HepG2 (cell line): Measurements from ENCODE around the gene GRB2. TPM values are rescaled to one million over a fixed set of nuclear protein-coding genes. Genes with fewer than 3 reads are reported as not detected.
A peak's percentile ranks its signal among the peaks of the same experiment; 100 is the strongest.

Experiments used
- BATF2 ChIP-seq: sonication (generic); formaldehyde crosslinking; IDR thresholded peaks from 2 replicates; pipeline ENCODE4 v1.8.0; 2022; ENCODE audit warnings: mild to moderate bottlenecking, missing genetic modification reagents, moderate library complexity
- E2F1 ChIP-seq: sonication (generic); formaldehyde crosslinking; IDR thresholded peaks from 2 replicates; pipeline ENCODE4 v1.5.0; 2020; ENCODE audit warnings: missing genetic modification reagents
- ETV5 ChIP-seq: IDR thresholded peaks from 2 replicates; pipeline ENCODE4 v1.6.1; 2018; ENCODE audit warnings: missing biosample characterization, missing genetic modification reagents, inconsistent platforms, borderline replicate concordance
- HDAC2 ChIP-seq: sonication (generic); formaldehyde crosslinking; IDR thresholded peaks from 2 replicates; pipeline ENCODE4 v1.4.0; 2020; ENCODE audit warnings: missing genetic modification reagents
- HMG20B ChIP-seq: conservative IDR thresholded peaks from 2 replicates; pipeline ENCODE4 v1.6.1; 2016; ENCODE audit warnings: missing genetic modification reagents, missing compliant biosample characterization
- KMT2A ChIP-seq: sonication (generic); formaldehyde crosslinking; IDR thresholded peaks from 2 replicates; pipeline ENCODE4 v1.4.0; 2020; ENCODE audit warnings: missing genetic modification reagents
- MAFF ChIP-seq: IDR thresholded peaks from 2 replicates; pipeline ENCODE4 v1.6.1; 2011; ENCODE audit warnings: low read depth, low read length, improper control_type of control experiment
- MEIS2 ChIP-seq: sonication (generic); formaldehyde crosslinking; IDR thresholded peaks from 2 replicates; pipeline ENCODE4 v1.9.0; 2021; ENCODE audit warnings: mild to moderate bottlenecking, missing genetic modification reagents
- MLLT10 ChIP-seq: sonication (generic); formaldehyde crosslinking; IDR thresholded peaks from 2 replicates; pipeline ENCODE4 v1.4.0; 2020; ENCODE audit warnings: missing genetic modification reagents
- NAIF1 ChIP-seq: sonication (generic); formaldehyde crosslinking; IDR thresholded peaks from 2 replicates; pipeline ENCODE4 v1.5.0; 2020; ENCODE audit warnings: mild to moderate bottlenecking, missing genetic modification reagents, borderline replicate concordance
- POGK ChIP-seq: sonication (generic); formaldehyde crosslinking; conservative IDR thresholded peaks from 2 replicates; pipeline ENCODE4 v1.8.0; 2022; ENCODE audit warnings: mild to moderate bottlenecking, moderate library complexity, missing genetic modification reagents
- SIN3A ChIP-seq: IDR thresholded peaks from 2 replicates; pipeline ENCODE4 v1.6.1; 2011; ENCODE audit warnings: low read depth, mild to moderate bottlenecking, control low read depth, low read length, borderline replicate concordance
- SIX4 ChIP-seq: sonication (generic); formaldehyde crosslinking; IDR thresholded peaks from 2 replicates; pipeline ENCODE4 v1.4.0; 2020; ENCODE audit warnings: missing genetic modification reagents
- SMAD9 ChIP-seq: sonication (generic); formaldehyde crosslinking; IDR thresholded peaks from 2 replicates; pipeline ENCODE4 v1.5.1; 2020; ENCODE audit warnings: mild to moderate bottlenecking, missing genetic modification reagents
- SMARCC2 ChIP-seq: fragments of 450-650 bp; IDR thresholded peaks from 2 replicates; pipeline ENCODE4 v1.6.1; 2017; ENCODE audit warnings: antibody characterized with exemption, mild to moderate bottlenecking
- SRSF1 ChIP-seq: fragments of 200-400 bp; formaldehyde crosslinking; optimal IDR thresholded peaks from 2 replicates; pipeline ENCODE3; 2017; ENCODE audit warnings: mild to moderate bottlenecking, low read depth, low read length, moderate library complexity
- TSC22D2 ChIP-seq: sonication (generic); formaldehyde crosslinking; IDR thresholded peaks from 2 replicates; pipeline ENCODE4 v1.5.1; 2020; ENCODE audit warnings: missing genetic modification reagents, mild to moderate bottlenecking, borderline replicate concordance
- U2AF1 ChIP-seq: fragments of 200-400 bp; formaldehyde crosslinking; optimal IDR thresholded peaks from 2 replicates; pipeline ENCODE3; 2017; ENCODE audit warnings: mild to moderate bottlenecking, low read depth, low read length
- YY1 ChIP-seq: IDR thresholded peaks from 2 replicates; pipeline ENCODE4 v1.6.1; 2011; ENCODE audit warnings: low read length, low read depth, moderate library complexity, mild to moderate bottlenecking; ENCODE audit not compliant: insufficient read depth, insufficient replicate concordance
- ZBTB42 ChIP-seq: sonication (generic); formaldehyde crosslinking; IDR thresholded peaks from 2 replicates; pipeline ENCODE4 v1.5.0; 2020; ENCODE audit warnings: mild to moderate bottlenecking, missing genetic modification reagents
- ZNF234 ChIP-seq: sonication (generic); formaldehyde crosslinking; conservative IDR thresholded peaks from 2 replicates; pipeline ENCODE4 v1.5.1; 2020; ENCODE audit warnings: mild to moderate bottlenecking, missing genetic modification reagents
- ZNF335 ChIP-seq: sonication (generic); formaldehyde crosslinking; IDR thresholded peaks from 2 replicates; pipeline ENCODE4 v1.4.0; 2020; ENCODE audit warnings: missing genetic modification reagents
- ZNF567 ChIP-seq: sonication (generic); formaldehyde crosslinking; IDR thresholded peaks from 2 replicates; pipeline ENCODE4 v1.8.1; 2023; ENCODE audit warnings: mild to moderate bottlenecking, missing genetic modification reagents, borderline replicate concordance
- ZNF660 ChIP-seq: sonication (generic); formaldehyde crosslinking; IDR thresholded peaks from 2 replicates; pipeline ENCODE4 v1.5.1; 2020; ENCODE audit warnings: mild to moderate bottlenecking, low read depth, missing genetic modification reagents, borderline replicate concordance
- ZNF703 ChIP-seq: sonication (generic); formaldehyde crosslinking; IDR thresholded peaks from 2 replicates; pipeline ENCODE4 v1.5.1; 2020; ENCODE audit warnings: missing genetic modification reagents, mild to moderate bottlenecking, moderate library complexity, borderline replicate concordance
- ZNF720 ChIP-seq: sonication (generic); formaldehyde crosslinking; IDR thresholded peaks from 2 replicates; pipeline ENCODE4 v1.4.0; 2020; ENCODE audit warnings: missing genetic modification reagents
- ZNF766 ChIP-seq: sonication (generic); formaldehyde crosslinking; IDR thresholded peaks from 2 replicates; pipeline ENCODE4 v1.5.0; 2020; ENCODE audit warnings: missing genetic modification reagents, borderline replicate concordance
- ZNF790 ChIP-seq: sonication (generic); formaldehyde crosslinking; IDR thresholded peaks from 2 replicates; pipeline ENCODE4 v1.8.0; 2022; ENCODE audit warnings: missing genetic modification reagents, mild to moderate bottlenecking, borderline replicate concordance
- polyA plus RNA-seq, 8 experiments: library from polyadenylated mRNA; depleted of rRNA in 3 of 8; stranded (reverse) in 7 of 8; unstranded in 1 of 8; fragments of >200 nt; fragmentation: Illumina TruSeq in 4 of 8; extraction: Trizol in 4 of 8; gene quantifications; 2 replicates each; pipeline versions ENCODE4 v1.2.1 to v1.2.3, GENCODE V29; 2011 to 2016; ENCODE audit warnings: low read depth in 4 of 8, missing spikeins in 1 of 8, mixed read lengths in 1 of 8; ENCODE audit not compliant: insufficient read depth in 1 of 8
- total RNA-seq, 5 experiments: library from RNA; depleted of rRNA; stranded (reverse); fragments of >200 nt; fragmentation: Illumina TruSeq; extraction: Trizol; gene quantifications; 2 replicates each; pipeline ENCODE4 v1.2.3, GENCODE V29; 2016; ENCODE audit warnings: low read depth in 1 of 5

GRB2 gene
- total and polyA plus RNA-seq, 2 of the 13 experiments (the other 11 are each of a cell fraction or from before 2014, with no cell fraction given) = 84.6 to 92.3 TPM

GRCh38 chr17:75270218-75270965 is 135.1 kb downstream of the GRB2 start (continued):
- no peak for TF ChIP-seq SIX4
- TF ChIP-seq ZBTB42 = 0 out of 2 replicates have a peak, but pooled peaks have one; percentile 55
- peak; percentile 72 for TF ChIP-seq HDAC2 (CRISPR knock-in tag)
- TF ChIP-seq ZNF720 (CRISPR knock-in tag) = no peak
- no peak for TF ChIP-seq SMARCC2
- peak; percentile 74 for TF ChIP-seq SRSF1
- peak; percentile 87 for TF ChIP-seq POGK
- no peak for TF ChIP-seq MLLT10 (CRISPR knock-in tag)
- TF ChIP-seq ZNF766 (CRISPR knock-in tag) = peak; percentile 95; the same call in 1 of the 2 replicates
- peak; percentile 67; the same call in 1 of the 2 replicates for TF ChIP-seq NAIF1 (CRISPR knock-in tag)
- TF ChIP-seq ZNF660 (CRISPR knock-in tag) = no peak
- TF ChIP-seq U2AF1 = no peak
- TF ChIP-seq BATF2 = no peak; the same call in 1 of the 2 replicates
- TF ChIP-seq MAFF = no peak
- 0 out of 2 replicates have a peak, but pooled peaks have one; percentile 39 for TF ChIP-seq ZNF567 (CRISPR knock-in tag)
- TF ChIP-seq MEIS2 (CRISPR knock-in tag) = no peak; the same call in 1 of the 2 replicates
- TF ChIP-seq ZNF703 (CRISPR knock-in tag) = no peak; the same call in 1 of the 2 replicates
- TF ChIP-seq SMAD9 = no peak
- peak; percentile 81 for TF ChIP-seq SIN3A
- no peak for TF ChIP-seq YY1
- TF ChIP-seq HMG20B (CRISPR knock-in tag) = 0 out of 2 replicates have a peak, but pooled peaks have one; percentile 15
- TF ChIP-seq E2F1 (CRISPR knock-in tag) = no peak
- peak; percentile 29; the same call in 1 of the 2 replicates for TF ChIP-seq ZNF234
- peak; percentile 96 for TF ChIP-seq ZNF335 (CRISPR knock-in tag)
- TF ChIP-seq TSC22D2 = no peak; the same call in 1 of the 2 replicates
- peak; percentile 70 for TF ChIP-seq KMT2A
- TF ChIP-seq ETV5 (CRISPR knock-in tag) = peak; percentile 41
- TF ChIP-seq ZNF790 (CRISPR knock-in tag) = 0 out of 2 replicates have a peak, but pooled peaks have one; percentile 85
